Measurements from ENCODE around the gene CEP89.
"Not testable (repeated sequence)": the region's sequence is repeated elsewhere in the genome, so short reads cannot be mapped to it uniquely, and the experiment has no call there.

CEP89 gene

DNA sequence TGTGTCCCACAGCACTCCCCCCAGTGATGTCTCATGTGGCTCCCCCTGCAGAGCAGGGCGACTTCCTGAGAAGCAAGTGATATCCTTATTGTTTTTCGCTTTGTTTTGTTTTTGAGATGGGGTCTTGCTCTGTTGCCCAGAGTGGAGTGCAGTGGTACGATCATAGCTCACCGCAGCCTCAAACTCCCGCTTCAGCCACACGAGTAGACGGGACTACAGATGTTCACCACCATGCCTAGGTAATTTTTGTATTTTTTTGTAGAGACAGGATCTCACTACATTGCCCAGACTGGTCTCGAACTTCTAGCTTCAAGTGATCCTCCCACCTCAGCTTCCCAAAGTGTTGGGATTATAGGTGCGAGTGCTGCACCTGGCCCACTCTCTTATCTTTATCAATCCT, 5.0 kb downstream of the CEP89 start:
- no peak overlapping the region for H3K4me3 ChIP-seq

GRCh38 chr19:32945260-32945659, 26.5 kb downstream of the CEP89 start:
- H3K4me3 ChIP-seq = no peak overlapping the region
- peaks cover 68 to 97% (median 86%) of the 10 kb centered on the region in 3 donors for H3K36me3 ChIP-seq
- TF ChIP-seq CTCF (IDR thresholded peaks at IDR 0.05) = no peak
- H3K9me3 ChIP-seq = no peaks in the 10 kb centered on the region
- DNase-seq = no peak
- H3K27ac ChIP-seq = no peak overlapping the region
- no peaks in the 10 kb centered on the region for H3K27me3 ChIP-seq
- no peaks in the 10 kb centered on the region for H3K4me1 ChIP-seq
- intact Hi-C loops (cut with DNase I; ENCODE audit: low total_unique reads) = no loop called here

More for the DNA sequence above, 5.0 kb downstream of the CEP89 start:
- Histone ChIP-seq H3K4me1 (peaks cover 0 to 26% (median 14%) of the 10 kb centered on the region in 4 donors), H3K27me3 (no peaks in the 10 kb centered on the region), H3K9me3 (no peaks in the 10 kb centered on the region), H3K36me3 (peaks cover 26 to 61% (median 38%) of the 10 kb centered on the region in 3 donors), H3K27ac (no peak overlapping the region)
- DNase-seq = no peak
- intact Hi-C loops (cut with DNase I; ENCODE audit: low total_unique reads) = no loop called here
- no peak for TF ChIP-seq CTCF (IDR thresholded peaks at IDR 0.05)

DNA sequence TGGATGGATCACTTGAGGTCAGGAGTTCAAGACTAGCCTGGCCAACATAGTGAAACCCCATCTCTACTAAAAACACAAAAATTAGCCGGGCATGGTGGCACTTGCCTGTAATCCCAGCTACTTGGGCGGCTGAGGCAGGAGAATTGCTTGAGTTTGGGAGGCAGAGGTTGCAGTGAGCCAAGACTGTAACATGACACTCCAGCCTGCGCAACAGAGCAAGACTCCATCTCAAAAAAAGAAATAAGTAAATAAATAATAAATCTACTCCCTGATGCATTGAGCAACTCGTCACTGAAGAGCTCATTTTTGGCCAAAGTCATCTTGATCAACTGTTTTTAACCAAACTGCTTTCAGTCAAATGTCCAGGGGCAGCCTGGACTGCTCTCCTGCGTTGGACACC, 30.5 kb downstream of the CEP89 start:
- peaks cover 60 to 98% (median 77%) of the 10 kb centered on the region in 3 donors for H3K36me3 ChIP-seq
- H3K27me3 ChIP-seq; intact Hi-C loops (cut with DNase I; ENCODE audit: low total_unique reads); H3K9me3 ChIP-seq; H3K4me1 ChIP-seq; H3K27ac ChIP-seq; DNase-seq; H3K4me3 ChIP-seq: not testable (repeated sequence)

DNA sequence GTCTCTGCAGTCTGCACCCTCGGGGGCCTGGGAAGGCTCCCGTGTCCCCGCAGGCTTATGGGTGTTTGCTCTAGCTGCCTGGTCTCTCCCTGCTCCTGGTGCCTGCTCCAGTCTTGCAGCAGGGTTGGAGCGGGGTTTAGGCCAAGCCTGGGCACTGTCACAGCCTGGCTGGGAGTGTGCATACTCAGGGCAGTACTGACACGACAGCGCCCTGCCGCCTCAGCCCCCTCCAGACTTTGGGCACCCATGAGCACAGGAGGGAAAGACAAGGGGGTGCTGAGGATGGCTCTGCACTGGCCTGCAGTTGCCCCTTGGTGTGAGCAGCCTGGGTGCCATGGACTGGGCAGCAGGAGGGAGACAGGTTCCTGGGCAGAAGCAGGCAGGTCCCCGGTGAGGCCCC, 35.7 kb downstream of the CEP89 start:
- intact Hi-C loops (cut with DNase I; ENCODE audit: low total_unique reads) = no loop called here
- Histone ChIP-seq H3K9me3 (no peaks in the 10 kb centered on the region), H3K27ac (no peak overlapping the region), H3K27me3 (no peaks in the 10 kb centered on the region), H3K4me3 (no peak overlapping the region), H3K36me3 (peaks cover 51 to 83% (median 76%) of the 10 kb centered on the region in 3 donors), H3K4me1 (no peaks in the 10 kb centered on the region)
- TF ChIP-seq CTCF (IDR thresholded peaks at IDR 0.05) = no peak
- no peak for DNase-seq

DNA sequence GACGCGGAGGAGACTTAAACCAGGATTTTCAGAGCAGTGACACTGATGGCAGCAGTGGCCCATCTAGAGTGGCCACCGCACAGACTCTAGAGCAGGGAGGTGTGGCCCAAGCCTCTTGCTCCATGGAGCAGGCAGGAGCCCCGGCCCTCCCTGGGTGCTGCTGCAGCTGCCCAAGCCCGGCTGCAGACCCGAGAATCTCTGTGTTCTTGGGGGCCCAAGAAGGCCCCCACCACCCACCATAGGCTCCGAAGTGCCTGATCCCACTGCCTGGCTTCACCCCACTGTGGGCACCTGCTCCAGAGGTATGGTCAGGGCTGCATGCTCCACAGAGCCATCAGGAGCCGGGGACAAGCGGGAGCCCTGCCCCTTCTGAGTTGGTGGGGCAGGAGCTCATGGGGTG, 36.1 kb downstream of the CEP89 start:
- intact Hi-C loops (cut with DNase I; ENCODE audit: low total_unique reads) = no loop called here
- no peaks in the 10 kb centered on the region for H3K27me3 ChIP-seq
- no peak overlapping the region for H3K4me3 ChIP-seq
- no peak overlapping the region for H3K27ac ChIP-seq
- peaks cover 52 to 83% (median 81%) of the 10 kb centered on the region in 3 donors for H3K36me3 ChIP-seq
- no peak for DNase-seq
- H3K9me3 ChIP-seq = no peaks in the 10 kb centered on the region
- H3K4me1 ChIP-seq = no peaks in the 10 kb centered on the region
- no peak for TF ChIP-seq CTCF (IDR thresholded peaks at IDR 0.05)

- TF ChIP-seq CTCF (IDR thresholded peaks at IDR 0.05) = no peak
- no peak for DNase-seq
- H3K9me3 ChIP-seq = peaks cover 0 to 2% (median 2%) of the 10 kb centered on the region in 3 donors
- H3K4me1 ChIP-seq = no peaks in the 10 kb centered on the region
- H3K4me3 ChIP-seq = no peak overlapping the region
- intact Hi-C loops (cut with DNase I; ENCODE audit: low total_unique reads) = no loop called here
- no peak overlapping the region for H3K27ac ChIP-seq
- H3K27me3 ChIP-seq = no peaks in the 10 kb centered on the region
- H3K36me3 ChIP-seq = peaks cover 71 to 94% (median 84%) of the 10 kb centered on the region in 3 donors
Measured at GRCh38 chr19:32933571-32933970, 38.2 kb downstream of the CEP89 start.

Measured in tibial artery (tissue), 4 donors.